SW480 (cell line): ENCODE results near the gene MS4A15.
"Not testable (repeated sequence)": the region's sequence is repeated elsewhere in the genome, so short reads cannot be mapped to it uniquely, and the experiment has no call there.

Experiments used
- DNase-seq: peaks from one replicate; pipeline ENCODE4 v3.0.0-alpha.2; 2016; ENCODE audit warnings: low spot score

Gene MS4A15, protein sequence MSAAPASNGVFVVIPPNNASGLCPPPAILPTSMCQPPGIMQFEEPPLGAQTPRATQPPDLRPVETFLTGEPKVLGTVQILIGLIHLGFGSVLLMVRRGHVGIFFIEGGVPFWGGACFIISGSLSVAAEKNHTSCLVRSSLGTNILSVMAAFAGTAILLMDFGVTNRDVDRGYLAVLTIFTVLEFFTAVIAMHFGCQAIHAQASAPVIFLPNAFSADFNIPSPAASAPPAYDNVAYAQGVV

DNA sequence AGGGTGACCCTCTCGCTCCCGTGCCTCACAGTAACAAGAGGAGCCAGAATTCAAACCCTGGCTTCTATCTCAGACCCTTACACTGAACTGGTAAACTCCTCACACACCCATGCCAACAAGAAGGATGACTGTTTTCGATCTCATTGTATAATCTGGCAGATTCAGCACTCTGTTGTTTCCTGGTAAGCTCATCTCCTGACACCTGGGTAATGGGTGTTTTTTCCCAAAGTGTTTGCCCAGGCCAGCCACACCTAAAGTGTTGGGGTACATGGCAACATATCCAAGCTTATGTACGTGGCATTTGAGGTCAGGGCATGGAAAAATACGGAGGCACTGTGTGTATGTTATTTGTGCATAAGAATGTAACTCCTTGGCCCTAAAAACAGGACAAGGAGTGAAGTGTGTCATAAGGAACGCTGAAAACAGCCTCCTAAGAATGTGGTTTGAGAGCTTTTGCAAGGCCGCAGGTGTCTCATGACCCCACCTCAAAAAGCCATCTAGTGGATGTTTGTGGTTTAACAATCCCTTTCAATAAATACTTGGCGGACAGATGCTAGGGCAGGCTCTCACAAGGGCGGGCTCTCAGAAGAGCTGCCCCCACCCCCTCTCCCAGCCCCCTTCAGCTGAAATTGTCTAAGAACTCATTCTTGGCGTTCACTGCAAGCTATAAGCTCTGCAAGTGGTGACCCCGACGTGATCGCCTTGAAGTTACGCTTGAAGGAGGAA lies at the start of gene MS4A15:
Gene MS4A15, plus strand, starts transcription at position 561 of the 726 bp plus-strand sequence. CDS start 6,867 bp downstream, outside the sequence.
- DNase-seq: peak; percentile 61

DNA sequence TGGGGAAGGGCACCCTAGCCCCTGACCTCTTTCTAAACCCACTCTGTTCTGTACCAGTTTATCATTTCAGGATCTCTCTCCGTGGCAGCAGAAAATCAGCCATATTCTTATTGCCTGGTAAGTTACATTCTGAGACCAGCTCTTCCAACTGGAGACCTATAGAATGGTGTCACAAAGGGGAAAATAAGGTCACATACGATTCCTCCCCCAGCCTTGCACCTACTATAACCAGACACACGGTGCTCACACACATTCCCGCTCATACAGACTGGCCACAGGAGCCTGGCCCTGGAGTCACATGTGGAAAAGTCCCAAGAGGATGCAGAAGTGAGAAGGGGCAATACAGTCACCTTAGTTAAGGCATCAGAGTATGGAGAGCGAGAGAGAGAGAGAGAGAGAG lies 49.7 kb upstream of the MS4A15 start:
- DNase-seq: no peak

GRCh38 chr11:60710482-60710881 lies 46.2 kb upstream of the MS4A15 start:
- no peak for DNase-seq

DNA sequence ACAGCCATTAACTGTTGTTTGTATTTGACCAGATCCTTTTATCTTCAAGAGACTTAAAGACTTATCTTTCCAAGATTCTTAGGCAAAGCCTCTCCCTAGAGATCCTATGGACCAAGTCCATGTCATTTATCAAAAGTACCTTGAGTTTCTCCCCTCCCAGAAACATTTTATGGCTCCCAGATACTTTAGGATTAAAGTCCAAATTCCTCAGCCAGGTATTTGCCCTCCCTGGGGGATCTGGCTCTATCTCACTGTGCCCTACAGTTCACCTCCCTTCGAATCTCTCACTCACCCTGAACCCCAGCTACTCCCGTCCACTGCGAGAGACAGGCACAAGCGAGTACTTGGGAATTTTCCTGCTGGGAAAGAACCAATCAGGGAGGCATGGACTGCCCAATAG lies 45.4 kb upstream of the MS4A15 start:
- no peak for DNase-seq

DNA sequence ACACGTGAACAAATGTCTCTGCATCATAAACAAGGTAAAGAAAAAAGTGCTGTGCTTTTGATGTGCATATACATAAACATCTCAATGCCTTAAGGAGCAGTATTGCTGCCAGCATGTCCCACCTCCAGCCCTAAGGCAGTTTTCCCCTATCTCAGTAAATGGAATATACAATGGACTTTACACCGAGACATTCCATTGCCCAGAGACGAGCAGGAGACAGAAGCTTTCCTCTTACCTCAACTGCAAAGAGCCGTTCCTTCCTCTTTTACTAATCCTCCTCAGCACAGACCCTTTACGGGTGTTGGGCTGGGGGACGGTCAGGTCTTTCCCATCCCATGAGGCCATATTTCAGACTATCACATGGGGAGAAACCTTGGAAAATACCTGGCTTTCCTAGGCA lies 43.2 kb upstream of the MS4A15 start:
- not testable (repeated sequence) for DNase-seq

DNA sequence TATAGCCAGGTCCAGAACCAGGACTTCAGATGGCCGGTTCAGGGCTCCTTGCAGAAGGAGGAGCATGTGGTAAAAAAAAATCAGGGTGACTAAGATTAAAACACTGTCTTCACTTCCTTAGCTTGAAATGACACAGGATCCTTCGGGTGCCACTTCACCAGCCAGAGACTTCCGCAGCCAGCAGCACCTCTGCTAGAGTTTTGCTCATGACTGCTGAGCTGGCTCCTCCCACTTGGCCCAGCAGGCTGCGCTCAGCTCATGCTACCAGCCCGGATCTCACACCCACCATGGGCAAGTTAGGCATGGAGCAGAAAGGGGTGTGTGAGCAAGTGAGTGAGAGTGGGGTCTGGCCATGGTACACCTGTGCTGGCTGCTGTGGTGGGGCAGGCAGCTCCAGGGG lies 38.7 kb upstream of the MS4A15 start:
- DNase-seq: no peak

DNA sequence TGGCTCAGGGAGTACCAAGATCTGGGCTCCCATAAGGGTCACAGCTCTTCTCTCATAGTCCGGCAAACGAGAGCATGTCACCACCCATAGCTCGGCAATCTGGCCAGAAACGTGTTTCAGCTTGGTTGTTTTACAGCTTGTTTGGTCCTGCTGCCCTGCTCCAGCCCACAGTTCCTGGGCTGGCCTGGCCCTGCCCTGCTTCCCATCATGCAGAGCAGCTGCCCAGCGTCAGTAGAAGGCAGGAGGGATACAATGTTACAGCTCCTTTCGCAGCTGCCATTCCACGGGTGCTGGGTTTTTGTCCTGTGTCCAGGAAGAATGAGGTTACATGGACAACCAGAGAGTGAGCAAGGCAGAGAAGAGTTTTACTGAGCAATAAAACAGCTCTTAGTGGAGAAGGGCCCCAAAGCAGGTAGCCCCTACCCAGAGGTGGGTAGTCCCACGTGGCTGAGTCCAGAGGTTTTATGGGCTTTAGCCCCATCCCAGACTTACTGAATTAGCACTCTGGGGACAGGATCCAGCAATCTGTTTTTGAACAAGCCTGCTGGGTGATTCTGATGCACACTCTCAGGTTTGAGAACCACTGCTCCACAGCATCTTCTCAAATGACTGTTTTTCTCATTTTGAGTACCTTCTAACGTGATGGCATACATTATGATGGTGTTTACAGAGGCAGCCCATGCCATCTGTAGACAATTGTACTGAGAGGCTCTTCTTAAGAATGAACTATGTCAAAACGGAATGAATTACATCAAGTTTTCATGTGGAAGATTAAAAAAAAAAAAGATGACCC lies 37.9 kb upstream of the MS4A15 start:
- no peak for DNase-seq

DNA sequence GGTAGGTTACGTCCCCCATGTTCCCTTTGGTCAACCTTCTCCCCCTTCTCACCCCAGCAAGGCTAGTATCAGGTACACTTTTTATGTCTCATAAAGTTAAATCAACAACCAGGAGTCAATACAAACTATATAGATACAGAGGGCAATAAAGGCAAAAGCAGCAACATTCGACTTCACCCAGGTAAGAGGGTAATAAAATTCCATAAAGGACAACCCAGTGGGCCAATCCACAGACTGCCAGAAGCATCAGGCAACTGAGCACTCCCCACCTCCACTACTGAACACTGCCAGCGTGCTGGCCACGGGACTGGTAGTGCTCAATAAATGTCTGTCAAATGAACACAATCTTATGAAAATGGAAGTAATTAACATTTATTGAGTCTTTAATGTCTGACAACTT lies 37.3 kb upstream of the MS4A15 start:
- no peak for DNase-seq

DNA sequence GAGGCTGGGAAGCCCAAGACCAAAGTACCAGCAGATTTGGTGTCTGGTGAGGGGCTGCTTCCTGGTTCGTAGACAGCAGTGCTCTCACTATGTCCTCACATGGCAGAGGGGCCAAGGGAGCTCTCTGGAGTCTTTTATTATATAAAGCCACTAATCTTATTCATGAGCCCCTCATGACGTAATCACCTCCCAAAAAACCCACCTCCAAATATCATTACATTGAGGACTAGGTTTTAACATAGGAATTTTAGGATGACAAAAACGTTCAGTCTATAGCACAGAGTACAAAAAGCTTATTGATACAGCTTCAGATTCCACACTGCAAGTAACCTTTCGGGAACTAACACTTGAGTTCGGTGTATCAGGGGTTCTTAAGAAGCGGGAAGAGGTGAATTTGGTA lies 36.2 kb upstream of the MS4A15 start:
- no peak for DNase-seq

DNA sequence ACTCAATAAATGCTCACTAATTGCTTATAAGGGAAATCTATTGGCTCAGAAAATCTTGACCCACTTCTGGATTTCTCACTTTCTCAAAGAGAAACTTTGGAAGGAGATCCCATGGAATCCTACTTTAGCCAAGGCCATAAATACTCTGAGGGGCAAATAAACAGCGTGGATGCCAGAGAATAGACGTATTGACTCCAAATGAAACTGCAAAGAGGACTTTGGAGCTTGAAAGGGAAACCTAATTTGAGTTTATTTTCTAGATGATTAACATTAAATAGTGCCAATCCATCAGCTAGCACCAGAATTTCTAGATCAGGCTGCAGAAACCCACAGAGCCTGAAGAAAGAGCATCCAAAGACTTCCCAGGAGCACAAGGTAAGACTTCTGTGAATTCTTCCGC lies 32.2 kb upstream of the MS4A15 start, which contains the start of gene MS4A18:
Gene MS4A18, plus strand, starts transcription at position 301 of the 400 bp plus-strand sequence.
- DNase-seq: no peak

- DNase-seq: no peak
Observed at GRCh38 chr11:60725592-60725991, 31.1 kb upstream of the MS4A15 start.

- DNase-seq: no peak
Observed at GRCh38 chr11:60731586-60731985, 25.1 kb upstream of the MS4A15 start.

- peak; percentile 25 for DNase-seq
Observed at GRCh38 chr11:60734279-60734678, 22.4 kb upstream of the MS4A15 start.

DNA sequence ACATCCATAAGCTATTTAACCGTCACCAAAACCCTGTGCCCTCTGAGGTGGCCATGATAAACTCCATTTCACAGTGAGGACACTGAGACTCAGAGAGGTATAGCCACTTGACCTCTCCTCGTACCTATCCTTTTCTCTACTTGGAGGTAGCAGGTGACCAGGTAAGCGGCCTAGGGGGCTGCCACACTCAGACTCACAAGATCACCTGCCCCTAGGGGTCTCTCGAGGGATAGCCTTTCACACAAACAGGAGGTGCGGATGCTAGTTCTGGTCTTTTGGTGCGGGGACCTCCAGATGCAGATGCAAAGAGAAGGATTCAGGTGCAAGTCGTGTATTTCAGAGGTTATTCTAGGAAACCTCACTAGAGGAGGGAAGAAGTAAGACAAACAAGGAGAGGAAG lies 17.6 kb upstream of the MS4A15 start:
- no peak for DNase-seq

DNA sequence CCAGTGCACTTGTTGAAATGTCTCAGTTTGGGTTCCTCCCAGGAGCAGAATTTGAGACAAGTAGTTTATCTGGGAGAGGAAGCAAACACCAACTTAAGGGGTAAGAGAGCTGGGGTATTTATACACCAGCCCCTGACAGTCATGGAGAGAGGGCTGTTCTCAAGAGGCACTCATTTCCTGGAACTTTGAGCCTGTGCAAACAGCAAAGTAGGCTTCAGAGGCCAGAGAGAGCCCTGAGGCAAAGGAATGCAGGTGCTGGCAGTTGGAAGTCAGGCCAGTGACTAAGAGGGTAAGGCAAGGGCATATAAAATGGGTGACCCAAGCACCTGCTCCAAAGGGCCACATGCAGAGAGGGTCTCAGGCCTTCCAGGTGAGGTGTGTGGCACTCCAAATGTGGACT lies 16.1 kb upstream of the MS4A15 start:
- no peak for DNase-seq

DNA sequence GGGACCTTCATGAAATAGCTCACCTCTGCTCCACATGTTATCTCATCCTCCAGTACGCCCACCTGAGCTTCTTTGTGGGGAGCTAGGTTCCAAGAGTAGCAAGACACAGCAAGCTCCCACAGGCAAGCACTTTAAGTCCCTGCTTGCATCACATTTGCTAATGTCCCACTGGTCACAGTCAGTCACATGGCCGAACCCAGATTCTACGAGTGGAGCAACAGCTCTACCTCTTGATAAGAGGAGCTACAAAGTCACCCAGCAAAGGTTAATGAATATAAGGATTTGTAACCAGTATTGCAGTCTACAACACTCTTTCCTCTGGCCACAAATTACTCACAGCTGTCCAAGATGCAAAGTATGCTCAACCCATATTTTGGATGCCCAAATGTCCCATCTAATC lies 15.2 kb upstream of the MS4A15 start:
- no peak for DNase-seq

GRCh38 chr11:60743058-60743457 lies 13.6 kb upstream of the MS4A15 start:
- no peak for DNase-seq

DNA sequence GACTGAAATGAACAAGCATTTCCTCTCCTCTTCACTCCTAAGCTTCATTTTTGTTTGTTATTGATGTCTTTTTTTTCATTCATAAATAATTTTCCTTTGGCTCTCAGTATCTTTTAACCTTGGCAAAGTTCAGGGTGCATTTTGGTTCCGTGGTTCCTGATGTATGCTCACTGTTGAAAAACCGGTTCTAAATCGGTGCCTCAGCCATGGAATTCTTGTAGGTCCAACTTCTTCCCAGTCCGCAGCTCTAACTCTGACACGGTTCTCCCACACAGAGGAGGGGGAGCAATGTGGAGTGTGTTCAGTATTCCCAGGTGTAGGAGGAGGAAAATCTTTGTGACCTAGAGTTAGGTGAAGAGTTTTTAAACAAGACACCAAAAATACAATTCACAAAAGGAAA lies 12.6 kb upstream of the MS4A15 start:
- no peak for DNase-seq

- DNase-seq: no peak
Observed at GRCh38 chr11:60747359-60747873, 9.3 kb upstream of the MS4A15 start.

DNA sequence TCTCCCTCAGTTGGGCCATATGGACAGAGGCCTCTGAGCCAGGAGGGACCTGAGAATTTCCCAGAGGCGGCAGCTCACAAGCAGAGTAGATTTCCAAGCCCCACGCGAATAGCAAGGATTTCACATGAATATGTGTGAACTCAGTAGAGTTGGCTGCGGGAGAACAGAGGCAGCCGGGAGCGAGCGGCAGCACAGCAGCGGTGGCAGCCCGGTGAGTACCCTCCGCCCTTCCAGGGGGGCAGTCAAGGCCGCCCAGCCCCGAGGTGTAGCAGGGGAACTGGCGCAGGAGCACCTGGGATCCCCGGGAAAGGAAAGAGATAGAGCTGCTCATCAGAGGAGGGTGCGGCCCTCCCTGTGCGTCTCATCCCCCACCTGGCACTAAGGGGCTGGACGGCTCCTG lies 8.4 kb upstream of the MS4A15 start:
- no peak for DNase-seq

DNA sequence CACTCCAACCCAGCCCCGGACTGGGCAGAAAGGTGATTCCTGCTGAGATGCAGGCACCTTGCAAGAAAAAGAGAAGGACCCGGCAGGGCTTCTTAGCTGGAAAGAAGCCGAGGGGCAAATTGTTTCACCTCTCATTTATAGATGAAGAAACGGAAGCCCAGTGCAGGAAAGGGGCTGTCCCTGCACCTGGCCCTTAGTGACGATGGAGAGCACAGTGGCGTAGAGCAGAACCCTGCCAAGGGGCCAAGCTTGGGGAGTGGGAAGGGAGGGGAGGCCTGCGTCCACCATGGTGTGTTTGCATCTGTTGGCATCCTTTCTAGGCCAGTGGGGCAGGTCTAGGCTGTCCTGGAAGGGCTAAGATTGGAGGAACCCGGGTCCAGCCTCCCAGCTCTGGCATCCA lies 7.8 kb upstream of the MS4A15 start:
- DNase-seq: no peak

DNA sequence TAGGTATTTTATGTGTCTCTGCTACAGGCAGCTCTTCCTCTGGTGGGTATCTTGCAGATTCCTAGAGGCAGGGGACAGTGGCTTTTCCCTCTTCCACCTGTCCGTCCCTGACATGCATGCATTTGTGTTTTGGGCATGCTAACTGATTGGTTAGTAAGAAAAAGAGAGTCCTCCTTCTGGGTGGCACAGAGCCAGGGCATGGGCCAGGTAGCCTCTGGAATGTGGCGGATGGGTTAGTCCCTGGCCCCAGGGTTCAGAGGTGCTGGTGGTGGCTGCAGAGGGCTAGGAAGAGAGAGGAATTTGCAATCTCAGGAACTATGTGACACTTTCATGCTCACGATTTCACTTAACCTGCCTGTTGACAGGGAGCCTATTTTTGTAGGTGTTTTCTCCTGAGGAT lies 5.8 kb upstream of the MS4A15 start:
- no peak for DNase-seq

- peak; percentile 18 for DNase-seq
Observed at GRCh38 chr11:60753309-60753708, 3.4 kb upstream of the MS4A15 start.
